SHP77 (cell line): ENCODE data around the gene ARHGEF40.

ENCODE experiments used
- DNase-seq, 2 experiments: peaks; one replicate each; lab custom pipeline; 2025; lab: John Stamatoyannopoulos, UW

Gene ARHGEF40

DNA sequence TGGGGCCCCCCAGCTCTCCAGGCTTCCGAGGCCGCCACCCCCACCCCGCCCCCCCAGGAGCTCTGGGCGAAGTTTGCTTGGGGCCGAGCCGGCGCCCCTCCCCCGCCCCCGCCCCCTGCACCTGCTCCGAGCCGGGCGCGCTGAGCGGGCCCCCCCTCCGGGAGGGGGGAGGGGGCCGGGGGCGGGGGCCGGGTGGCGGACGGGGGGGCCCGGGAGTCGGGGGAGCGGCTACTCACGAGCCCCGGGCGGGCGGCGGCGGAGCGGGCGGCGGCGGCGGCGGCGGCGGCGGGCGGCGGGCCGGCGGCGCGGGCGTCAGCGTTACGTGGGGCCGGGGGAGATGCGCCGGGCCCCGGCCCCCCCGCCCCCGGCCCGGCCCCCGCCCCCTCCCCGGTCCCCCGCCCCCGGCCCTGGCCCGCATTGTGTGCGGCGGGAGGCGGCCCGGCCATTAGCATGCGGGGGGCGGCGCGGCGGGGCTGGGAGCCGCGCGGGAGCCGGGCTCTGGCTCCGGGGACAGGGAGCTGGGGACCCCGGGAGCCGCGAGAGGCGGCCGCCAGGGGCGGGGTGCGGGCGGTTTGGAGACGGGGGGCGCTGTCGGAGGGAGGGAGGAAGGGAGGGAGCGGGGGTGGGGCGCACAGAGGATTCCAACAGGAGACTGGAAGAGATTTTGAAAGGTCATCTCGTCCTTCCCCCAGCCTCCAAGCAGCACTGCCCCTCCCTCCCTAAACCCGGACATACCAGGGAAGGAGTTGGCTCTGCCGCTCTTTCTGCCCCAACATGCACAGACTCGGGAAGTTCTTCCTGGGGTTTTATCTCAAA is 28.2 kb downstream of the ARHGEF40 start, which contains the start of gene ZNF219:
Gene ZNF219 (minus strand): TSS at position 580 of the 816 bp plus-strand sequence. CDS start 5,064 bp downstream, outside the sequence.
- peak; percentile 58 to 74 for DNase-seq

- DNase-seq, result no peak
Observed at GRCh38 chr14:21098892-21099595, 28.9 kb downstream of the ARHGEF40 start.

DNA sequence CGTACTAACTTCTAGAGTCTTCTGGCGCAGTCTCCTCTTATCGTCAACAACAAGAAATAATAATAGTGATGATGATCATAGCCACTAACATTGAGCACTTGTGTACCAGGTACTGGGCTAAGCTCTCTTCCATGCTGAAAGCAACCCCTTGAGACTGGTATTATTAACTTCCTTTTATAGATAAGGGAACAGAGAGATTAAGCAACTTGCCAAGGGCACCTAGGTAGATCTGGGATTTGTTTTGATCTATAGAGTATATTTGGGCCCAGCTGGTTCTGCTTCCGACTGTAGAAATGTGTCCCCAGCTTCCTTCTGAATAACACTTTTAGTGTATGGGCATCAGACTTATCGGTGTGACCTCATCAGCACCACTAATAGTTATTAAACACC is 29.5 kb downstream of the ARHGEF40 start:
- no peak for DNase-seq

DNA sequence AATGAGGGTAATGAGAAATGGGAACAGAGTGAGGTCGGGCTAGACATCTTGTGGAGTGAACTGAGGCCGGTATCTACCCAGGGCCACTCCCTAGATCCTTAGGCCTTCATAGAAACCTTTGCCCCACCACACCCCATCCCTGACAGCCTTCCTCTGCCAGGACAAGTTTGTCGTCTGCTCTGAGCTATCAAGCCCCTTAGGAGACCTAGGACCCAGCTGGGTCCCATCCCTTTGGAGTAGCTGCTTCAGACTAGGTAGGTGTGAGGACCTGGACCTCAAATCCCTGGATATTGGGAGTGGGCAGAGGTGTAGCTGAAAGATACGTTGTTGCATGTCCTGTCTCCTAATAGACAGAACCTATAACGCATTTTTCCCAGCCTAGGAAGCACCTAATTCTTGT is 30.8 kb downstream of the ARHGEF40 start, which contains the start of gene TMEM253:
Gene TMEM253 (plus strand): TSS at position 136 of the 400 bp plus-strand sequence. CDS start 278 bp downstream, outside the sequence.
- no peak for DNase-seq

DNA sequence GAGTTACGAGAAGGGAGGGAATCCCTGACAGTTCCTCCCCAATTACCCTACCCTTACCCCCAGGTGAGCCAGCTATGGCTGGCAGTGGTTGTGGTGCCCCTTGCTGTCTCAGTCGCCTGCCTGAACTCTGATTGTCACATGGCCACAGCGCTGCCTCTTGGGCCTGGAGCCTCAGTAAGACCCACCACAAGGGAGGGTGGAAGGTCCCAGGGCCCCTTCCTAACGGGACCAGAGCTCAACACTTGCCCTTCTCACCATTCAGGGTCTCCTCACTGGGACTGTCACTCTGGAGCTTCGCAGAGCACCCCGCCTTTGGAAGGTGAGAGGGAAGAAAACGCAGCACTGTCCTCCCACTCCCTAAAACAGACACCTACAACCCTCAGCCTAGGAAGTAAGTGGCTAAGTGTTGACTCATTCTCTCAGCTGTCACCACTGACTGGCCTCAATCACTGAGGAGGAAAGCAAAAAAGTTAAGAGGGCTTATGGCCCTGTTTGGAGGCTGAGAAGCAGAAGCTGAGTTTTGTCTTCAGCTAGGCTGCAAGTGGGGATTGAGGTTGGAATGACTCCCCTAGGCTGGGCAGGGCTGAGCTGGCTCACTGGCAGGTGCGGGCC is 31.8 kb downstream of the ARHGEF40 start:
- DNase-seq, result no peak

- peak in 1 of 2 experiments; percentile 42 for DNase-seq
Observed at GRCh38 chr14:21102521-21103410, 32.7 kb downstream of the ARHGEF40 start.

- DNase-seq, result no peak
Observed at GRCh38 chr14:21103411-21103709, 33.3 kb downstream of the ARHGEF40 start.

- peak; percentile 97 to 99 for DNase-seq
Observed at GRCh38 chr14:21103710-21104447, 33.8 kb downstream of the ARHGEF40 start.

DNA sequence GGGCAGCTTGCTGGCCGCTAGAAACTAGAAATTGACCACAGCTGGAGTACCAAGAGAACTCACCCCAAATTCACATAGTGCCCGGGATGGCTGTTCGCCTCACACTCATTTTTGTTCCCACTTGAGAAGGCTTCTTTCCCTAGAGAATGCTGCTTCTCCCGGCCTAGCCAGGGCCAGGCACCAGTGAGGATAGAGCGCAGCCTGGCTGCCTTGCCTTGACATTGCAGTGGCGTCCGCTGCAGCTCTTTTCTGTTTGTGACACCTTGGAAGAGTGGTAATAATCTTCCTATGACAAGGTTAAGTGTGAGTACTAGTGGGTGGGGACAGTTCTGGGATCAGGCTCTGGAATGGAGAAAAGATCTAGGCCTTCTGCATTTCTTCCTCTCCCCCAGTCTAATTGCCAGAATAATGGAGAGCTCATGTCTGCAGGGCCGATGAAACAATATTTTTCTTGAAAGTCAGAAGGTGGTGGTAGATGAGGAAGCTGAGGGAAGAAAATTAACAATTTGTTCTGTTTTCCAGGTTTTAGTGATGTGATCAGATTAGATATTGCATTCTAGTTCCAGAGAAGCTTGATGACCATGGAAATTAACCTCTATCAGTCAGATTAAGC is 34.5 kb downstream of the ARHGEF40 start:
- DNase-seq, result peak; percentile 85 to 87

GRCh38 chr14:21105095-21105494 is 35.0 kb downstream of the ARHGEF40 start:
- DNase-seq, result no peak

- no peak for DNase-seq
Observed at GRCh38 chr14:21106176-21106497, 36.0 kb downstream of the ARHGEF40 start.

- DNase-seq, result peak; percentile 86 to 91
Observed at GRCh38 chr14:21106498-21107282, 36.6 kb downstream of the ARHGEF40 start.

GRCh38 chr14:21107283-21107800 is 37.2 kb downstream of the ARHGEF40 start:
- DNase-seq, result peak in 1 of 2 experiments; percentile 72

- no peak for DNase-seq
Observed at GRCh38 chr14:21108791-21109190, 38.7 kb downstream of the ARHGEF40 start.

DNA sequence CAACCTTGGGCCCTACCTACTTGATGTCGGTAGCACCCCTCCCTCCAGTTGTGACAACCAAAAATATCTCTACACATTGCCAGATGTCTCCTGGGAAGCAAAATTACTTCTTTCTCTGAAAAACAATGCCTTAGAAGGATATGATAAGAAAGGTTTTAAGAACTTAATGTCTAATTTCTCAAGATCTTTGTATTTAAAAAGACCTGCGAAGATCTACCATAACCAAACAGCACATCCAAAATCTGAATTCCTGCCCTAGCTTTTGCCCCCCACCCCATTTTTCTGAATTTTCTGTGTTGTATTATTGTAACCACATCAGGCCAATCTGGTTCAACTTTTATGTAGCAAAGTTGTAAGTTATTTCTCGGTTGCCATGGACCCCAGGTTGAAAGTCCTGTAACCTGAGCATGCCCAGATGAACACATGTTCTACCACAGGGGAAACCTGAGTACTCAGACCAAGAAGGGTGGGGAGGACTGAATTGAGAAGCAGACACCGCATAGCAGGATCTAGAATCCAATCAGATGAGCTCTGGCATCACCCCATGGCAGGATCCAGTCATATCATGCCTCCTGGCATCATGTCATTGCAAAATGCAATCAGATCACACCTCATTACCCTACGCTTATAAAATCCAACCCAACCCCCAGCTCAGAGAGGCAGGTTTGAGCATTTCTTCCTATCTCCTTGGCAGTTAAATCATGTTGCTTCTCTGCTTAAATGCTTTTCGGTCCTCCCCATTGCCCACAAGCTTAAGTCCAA is 39.5 kb downstream of the ARHGEF40 start:
- no peak for DNase-seq

- no peak for DNase-seq
Observed at GRCh38 chr14:21112255-21112654, 42.2 kb downstream of the ARHGEF40 start.

DNA sequence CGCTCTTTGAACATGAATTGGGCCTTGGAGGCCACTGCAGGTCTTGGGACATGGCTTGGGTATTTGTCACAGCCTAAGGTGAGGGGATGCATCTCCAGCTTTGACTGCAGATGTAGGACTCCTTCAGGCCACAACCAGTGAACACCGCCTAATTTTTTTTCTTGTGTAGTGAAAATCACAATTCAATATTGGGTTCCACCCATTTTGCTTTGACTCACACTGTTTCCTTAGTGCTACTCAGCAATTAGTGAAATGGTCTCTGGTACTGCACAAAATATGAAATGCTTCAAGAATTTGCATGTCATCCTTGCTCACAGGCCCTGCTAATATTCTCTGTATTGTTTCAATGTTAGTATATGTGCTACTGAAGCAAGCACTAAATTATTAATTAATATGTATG is 43.3 kb downstream of the ARHGEF40 start:
- no peak for DNase-seq

DNA sequence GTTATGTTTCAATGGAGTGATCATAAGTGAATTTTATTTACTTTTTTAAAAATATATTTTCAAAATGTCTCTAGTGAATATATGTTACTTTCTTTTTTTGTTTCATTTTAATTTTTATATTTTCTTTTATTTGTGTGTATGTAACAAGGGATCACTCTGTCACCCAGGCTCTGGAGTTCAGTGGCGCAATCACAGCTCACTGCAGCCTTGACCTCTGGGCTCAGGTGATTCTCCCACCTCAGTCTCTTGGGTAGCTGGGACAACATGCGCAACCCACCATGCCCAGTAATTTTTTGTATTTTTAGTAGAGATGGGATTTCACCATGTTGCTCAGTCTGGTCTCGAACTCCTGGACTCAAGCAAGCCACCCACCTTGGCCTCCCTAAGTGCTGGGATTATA is 48.8 kb downstream of the ARHGEF40 start:
- DNase-seq, result no peak

DNA sequence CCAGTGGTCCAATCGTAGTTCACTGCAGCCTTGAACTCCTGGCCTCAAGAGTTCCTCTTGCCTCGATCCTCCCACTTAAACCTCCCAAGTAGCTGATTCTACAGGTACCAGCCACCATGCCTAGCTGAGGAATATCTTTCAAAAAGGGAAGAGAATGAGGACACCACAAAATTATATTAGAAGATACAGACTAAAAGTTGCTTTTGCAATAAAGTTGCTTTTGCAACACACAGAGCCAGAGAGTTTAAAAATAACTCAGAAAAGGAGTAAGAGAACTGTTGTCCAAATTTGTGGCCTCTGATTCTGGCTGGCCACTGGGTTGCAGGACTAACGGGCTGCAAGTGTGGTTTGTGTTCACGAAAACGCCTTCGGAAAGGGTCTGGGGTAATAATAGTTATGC is 50.6 kb downstream of the ARHGEF40 start:
- DNase-seq, result no peak
